Pons (tissue), 1 donor: ENCODE data around the gene PPFIA2.
A peak's percentile ranks its signal among the peaks of the same experiment; 100 is the strongest.

Source experiments
- DNase-seq: peaks from one replicate; pipeline ENCODE4 v3.0.0-alpha.2; 2016; ENCODE audit warnings: low spot score

PPFIA2 gene

DNA sequence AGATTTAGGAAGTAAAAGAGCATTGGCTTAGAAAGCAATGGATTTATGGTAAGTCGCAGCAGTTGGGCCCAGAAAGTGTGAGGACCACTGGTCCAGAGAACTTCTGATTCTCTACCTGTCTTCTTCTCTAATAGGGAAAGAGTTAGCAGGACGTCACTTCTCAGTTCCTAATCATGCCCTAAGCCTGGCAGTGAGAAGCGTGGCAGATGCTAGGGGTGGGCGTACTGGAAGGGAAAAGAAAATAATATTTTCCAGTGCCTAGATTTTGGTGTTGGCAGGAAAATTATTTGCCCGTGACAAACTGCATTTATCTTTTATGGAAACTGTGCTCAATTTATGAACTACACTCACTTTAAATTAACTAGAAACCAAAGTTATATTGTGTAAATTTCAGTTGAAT, 212.3 kb downstream of the PPFIA2 start:
- no peak for DNase-seq

DNA sequence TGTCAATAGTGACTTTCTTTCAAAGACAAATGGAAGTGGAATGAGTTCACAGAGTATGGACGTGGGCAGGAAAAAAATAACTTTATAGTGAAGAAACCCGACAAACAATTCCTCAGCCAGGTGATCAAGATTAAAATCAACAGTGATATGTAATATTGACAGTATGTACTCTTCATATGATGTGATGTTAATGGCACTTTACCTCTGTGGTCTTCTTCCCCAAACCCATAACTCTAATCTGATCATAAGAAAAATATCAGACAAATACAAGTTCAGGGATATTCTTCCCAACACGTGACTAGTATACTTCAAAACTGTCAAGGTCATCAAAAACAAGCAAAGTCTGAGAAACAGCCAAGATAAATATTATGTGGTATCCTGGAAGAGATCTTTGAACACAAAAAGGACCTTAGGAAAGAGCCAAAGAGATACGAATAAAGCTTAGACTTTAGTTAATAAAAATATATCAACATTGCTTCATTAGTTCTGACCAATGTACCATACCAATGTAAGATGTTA, 215.5 kb downstream of the PPFIA2 start:
- no peak for DNase-seq

DNA sequence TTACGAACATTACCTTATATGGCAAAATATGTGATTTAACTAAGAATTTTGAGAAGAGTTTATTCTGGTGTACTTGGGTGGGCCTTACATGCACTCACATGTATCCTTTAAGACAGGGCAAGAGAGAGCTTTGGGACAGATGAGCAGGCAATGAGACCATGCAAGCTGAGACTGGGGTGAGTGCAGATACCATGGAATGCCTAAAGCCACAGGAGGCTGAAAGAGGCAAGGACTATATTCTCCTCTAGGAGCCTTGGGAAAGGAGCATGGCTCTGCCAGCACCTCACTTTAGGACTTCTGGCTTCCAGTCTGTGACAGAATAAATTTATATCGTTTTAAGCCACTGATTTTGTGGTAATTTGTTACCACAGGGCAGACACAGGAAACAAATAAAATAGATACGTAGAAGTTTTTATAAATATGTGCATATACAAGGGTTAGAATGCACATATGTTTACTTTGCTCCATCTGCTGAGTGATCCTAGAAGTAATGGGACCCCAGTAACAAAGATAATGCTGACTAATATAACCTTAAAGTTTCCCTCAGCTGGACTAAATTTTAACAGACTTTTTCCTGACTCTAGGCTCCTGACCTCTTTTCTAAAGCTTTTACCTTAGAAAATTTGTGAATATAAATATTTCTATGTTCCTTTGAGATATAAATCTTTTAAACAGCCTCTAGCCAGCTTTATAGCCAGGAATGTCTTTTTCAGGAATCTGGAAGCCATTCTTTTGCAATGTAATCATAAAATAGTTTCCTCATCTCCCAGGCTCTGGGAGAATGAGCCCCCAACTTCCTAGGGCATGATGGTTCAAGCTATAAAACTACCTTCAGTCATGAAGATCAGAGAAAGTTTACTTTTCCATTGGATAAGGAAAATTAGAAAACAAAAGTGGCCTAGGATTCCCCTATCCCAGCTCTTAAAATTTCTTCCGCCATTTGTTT, 216.8 kb downstream of the PPFIA2 start:
- no peak for DNase-seq

DNA sequence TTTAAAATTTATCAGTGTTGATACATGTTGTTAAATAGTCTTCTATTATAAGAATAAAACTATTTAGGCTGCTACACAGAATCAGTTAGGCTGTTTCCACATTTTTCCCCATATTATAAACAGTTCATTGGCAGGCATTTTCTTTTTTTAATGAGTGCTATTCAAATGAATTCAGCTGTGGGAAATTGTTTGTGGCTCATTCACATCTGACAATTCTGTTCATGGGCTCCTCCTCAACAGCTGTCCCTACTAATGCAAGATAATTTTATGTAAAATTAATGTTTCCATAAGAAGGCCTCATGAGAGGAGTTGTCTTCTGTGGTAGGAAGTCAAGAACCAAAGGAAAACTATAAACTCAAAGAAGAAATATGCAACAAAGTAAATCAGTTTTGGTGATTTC, 218.0 kb downstream of the PPFIA2 start:
- DNase-seq, result no peak

DNA sequence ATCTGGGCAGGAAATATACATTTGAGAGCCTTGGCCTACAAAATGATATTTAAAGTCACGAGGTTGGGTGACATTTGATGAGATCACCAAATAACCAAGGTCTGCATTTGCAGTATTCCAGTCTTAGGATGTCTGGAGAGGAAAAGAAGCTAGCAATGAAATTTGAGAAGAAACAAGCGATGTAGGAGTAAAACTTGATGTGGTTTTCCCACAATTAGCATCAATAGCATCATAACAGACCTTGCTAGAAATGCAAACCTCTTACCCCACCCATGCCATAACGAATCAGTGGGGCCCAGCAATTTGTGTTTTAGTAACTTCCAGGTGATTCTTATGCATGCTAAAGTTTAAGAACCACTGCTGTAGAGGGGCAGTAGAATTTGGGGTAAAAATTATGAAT, 219.9 kb downstream of the PPFIA2 start:
- DNase-seq, result no peak

DNA sequence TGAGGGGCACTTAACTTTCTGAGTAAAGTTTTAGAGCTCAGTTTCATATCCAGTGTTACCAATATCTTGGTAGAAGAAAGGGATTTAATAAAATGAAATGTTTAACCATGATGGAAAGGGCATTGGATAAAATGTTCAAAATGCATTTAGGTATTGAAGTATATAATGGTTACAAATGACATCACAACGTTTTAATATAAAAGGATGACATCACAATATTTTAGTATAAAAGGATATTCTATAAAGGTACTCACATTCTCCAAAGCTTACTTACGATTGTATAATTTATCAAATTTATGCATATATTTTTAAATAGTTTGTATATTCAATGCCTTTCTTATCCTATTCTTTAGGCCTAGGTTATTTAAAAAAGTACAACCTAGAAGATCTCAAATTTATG, 226.1 kb downstream of the PPFIA2 start:
- no peak for DNase-seq

DNA sequence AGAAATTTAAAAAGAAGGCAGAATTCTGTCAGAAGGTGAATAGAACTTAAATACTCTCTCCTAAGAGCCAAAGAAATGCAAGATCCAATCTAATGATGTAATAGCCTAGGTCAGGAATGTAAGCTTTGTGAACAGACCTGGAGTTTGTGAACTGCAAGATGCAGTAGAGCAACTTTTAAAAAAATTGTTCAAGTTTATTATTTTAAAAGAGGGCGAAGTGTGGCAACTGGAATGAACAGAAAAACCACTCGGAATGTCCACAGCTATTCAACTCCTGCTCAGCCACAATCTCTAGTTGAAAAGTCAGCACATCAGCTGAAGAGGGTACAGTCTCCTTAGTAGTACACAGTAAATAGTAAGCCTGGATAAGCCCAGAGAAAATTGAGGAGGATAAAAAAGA, 228.8 kb downstream of the PPFIA2 start:
- no peak for DNase-seq

DNA sequence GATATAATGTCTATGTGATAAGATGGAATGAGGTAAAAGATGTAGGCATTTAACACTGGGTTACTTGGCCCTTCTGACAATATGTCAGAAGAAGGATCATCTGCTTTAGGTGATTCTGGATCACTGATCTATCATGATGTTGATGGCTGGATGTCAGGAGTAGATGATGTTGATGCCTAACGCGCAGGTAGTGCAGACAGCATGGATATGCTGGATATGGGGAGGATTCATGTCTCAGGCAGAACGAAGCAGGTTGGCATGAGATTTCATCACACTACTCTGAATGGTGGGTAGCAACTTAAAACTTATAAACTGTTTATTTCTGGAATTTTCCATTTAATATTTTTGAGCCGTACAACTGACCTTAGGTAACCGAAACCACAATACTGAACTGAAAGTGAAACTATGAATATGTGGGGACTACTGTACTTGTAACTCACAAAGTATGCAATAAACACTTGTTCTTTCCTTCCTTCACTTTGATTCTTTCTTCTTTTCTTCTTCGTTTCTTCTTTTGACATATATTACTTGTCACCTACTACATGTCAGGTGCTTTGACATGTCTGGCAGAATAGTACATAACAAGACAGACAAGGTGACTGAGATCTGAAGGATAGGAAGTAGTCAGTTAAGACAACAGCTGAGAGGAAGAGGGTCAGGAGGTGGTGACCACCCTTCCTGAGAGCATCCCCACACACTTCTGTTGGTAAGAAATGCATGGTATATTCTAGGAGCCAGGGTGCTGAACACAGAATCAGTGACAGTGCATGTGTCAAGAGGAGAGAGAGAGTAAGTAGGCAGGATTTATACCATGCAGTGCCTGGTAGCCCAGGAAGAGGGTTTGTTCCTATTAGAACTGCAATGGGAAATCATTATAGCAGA, 238.8 kb downstream of the PPFIA2 start:
- DNase-seq, result peak; percentile 35

DNA sequence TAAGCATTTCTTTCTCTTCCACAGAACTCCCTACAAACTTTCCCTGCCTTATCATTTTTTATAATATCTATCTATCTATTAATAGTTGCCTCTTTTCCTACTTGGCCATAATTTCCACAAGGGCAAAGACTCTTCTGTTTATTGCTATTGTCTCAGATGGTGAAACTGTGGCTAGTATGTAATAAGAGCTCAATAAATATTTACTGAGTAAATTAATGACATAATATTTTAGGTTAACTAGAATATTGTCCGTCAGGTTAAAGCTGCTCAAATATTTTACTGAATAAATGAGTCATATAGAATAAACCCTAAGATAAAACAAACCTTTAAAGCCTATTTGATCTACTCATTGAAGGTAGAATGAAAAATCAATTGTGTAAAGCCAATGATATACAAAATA, 240.5 kb downstream of the PPFIA2 start:
- DNase-seq, result no peak

DNA sequence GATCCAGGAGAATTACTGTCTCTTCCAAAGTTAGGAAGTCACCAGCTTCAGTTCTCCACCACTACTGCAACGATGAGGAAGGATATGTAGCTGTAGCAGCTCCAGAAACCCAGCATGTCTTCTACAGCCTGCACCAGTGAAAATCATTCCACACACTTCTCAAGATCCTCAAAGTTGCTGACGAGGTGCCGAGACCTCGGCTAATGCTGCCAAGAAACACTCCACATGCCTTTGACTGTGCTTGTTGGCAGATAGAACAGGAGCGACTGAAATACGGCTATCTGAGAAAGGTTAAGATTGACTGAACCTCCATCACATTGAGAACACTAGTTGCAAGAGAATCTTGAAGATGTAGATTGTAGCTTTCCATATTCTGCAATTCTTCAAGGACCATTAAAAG, 241.9 kb downstream of the PPFIA2 start:
- no peak for DNase-seq

DNA sequence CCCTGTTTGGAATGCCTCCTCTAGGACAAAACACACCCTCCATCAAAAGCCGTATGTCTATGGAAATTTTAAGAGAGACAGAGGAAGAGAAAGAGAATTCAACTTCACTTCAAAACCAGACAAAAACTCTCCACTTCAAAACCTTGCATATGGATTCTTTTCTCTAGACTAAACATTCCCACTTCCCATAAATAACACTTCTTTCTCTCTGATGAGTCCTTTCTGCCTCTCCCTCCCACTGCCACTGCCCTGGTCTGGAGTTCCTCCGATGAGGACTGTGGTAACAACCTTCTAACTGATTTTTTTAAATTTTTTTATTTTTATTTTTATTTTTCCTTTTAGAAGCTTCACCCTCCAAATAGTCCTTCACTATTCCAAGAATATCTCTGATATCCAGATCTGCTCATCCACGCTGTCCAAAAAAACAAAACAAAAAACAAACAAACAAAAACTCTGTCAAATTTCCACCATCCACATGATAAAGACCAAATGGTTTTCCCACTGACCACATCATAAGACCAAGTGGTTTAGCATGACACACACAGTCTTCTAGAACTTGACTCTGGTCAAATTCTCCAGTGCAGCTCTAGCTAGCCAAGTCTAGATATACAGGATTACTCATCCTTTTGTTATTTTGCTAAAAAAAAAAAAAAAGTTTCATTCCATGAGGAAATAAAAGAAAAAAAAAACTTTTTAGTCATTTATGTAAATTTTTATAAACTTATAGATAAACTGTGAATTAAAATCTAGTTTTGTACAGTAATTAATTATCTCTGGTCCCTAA, 256.0 kb downstream of the PPFIA2 start:
- DNase-seq, result no peak

DNA sequence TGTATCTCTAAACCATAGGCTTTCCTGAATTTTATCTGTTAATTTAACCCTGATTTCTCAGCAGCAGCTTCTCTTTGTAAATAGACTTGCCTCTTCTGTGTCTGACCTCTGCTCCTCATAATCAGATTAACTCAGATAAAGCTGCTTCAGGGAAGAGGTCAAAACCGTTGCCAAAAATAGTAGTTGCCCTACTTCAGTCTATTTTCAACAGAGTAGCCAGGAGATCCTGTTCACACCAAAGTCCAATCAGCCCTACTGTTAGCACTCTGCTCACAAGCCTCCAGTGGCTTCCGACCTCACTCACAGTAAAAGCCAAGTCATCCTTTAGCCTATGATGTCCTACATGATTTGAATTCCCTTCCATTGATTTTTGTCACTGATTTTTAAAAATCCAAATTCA, 258.4 kb downstream of the PPFIA2 start:
- DNase-seq, result no peak

DNA sequence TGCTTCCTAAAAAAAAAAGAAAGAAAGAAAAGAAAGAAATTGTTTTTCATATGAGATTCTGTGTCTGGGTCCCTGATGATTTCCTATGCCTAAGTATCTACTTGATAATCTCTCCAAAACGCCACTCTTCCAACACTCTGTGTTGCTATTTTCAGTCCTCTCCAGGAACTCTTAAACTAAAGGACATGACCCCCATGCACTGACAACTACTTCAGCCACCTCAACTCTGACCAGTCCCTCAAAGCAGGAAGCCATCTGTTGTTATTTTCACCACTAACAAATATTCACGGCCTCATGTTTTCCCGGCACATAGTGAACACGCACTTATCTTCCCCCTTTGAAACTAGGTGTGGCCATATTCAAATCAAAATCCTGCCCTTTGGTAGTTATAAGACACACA, 259.3 kb downstream of the PPFIA2 start:
- DNase-seq, result no peak

DNA sequence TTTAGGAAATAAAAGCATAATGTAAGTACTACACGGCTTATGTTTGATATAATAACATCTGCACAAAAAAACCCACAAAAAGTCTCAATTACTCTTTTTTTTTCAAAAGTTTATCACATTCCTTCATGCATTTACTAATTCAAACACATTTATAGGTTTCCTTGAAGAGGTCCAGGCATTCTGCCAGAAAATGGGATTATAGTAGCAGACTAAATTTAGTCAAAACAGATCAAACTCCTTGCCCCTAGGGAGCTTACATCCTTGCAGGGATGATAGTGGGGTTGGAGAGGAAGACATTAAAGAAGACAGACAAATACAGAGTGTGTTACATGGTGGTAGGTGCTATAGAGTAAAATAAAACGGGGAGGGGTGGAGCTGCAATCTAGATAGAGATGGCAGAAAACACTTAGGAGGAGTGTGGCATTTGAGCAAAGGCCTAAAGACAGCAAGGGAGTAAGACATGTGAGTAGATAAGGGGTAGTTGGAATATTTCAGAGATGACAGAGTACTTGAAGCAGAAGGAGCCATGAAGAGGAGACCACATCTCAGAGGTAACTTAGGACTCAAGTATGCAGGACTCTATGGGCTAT, 266.9 kb downstream of the PPFIA2 start:
- DNase-seq, result no peak

DNA sequence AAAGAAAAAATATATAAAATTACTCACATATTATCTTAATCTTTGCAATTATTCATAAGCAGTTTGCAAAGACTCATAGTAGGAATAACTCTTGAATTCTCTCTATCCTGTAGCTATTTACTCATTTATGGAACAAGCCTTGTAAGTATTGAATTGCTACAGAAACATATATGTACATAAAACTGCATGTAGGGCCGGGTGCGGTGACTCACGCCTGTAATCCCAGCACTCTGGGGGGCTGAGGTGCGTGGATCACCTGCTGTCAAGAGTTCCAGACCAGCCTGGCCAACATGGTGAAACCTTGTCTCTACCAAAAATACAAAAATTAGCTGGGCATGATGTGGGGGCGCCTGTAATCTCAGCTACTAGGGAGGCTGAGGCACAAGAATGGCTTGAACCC, 286.2 kb downstream of the PPFIA2 start:
- DNase-seq, result no peak

DNA sequence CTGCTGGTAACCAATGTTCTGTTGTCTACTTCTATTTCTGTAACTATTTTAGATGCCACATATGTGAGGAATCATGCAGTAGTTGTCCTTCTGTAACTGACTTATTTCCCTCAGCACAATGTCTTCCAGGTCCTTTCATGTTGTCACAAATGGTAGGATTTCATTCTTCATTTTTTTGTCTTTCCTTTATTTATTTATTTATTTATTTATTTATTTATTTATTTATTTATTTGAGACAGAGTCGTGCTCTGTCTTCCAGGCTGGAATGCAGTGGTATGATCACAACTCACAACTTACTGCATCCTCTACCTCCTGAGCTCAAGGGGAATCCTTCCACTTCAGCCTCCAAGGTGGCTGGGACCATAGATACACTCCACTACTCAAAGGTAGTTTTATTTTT, 288.2 kb downstream of the PPFIA2 start:
- no peak for DNase-seq

DNA sequence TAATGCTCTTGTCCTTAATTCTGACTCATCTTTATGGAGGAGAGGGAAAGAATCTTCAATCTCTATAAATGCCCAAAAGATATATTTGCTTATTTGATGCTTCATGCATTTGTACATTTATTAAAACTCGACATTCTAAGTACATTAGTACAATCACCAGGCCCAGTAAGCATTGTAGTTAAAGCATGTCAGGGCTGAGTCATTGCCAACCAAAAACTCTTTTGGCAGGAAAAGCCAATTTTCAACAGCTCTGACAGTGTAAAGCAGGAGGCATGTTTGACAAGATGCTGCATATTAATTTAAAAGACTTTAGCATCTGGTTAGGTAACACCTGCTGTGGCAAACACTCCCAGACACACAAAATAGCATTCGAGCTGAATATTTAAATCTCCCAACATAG, 290.9 kb downstream of the PPFIA2 start:
- DNase-seq, result peak; percentile 24

DNA sequence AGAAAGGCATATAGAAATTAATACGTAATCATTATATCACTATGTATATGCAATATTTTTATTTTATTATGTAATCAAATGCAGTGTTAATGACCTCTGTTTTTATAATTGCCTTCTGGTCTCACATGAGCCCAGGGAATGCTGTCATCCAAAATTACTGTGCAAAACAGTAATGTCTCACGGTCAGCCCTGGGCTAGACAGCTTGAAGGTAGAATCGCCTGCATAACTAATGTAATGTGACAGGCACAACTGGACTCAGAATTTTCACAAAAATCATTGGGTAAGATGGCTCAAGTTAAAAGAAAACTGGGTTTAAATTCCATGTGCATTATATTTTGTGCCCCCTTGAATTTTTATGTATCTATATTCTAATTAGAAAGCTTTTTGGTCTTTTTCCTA, 293.3 kb downstream of the PPFIA2 start:
- no peak for DNase-seq

DNA sequence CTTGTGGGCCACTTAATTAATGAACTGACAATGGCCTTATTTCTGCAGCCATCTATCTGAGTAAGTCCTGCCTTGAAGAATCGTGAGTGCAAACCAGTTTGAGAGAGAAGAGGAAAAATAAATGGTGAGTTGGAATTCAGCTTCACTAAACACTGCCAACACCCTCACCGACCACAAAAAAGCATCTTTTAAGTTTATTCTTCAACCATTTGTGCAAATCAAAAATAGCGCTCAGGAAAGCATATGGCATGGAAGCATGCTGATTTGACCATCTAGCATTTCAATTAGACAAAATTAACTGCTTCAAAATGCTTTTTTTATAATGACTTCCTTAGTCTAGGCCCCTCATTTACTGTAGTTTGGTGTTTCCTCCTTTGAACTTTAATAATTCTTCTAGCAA, 294.0 kb downstream of the PPFIA2 start:
- no peak for DNase-seq

DNA sequence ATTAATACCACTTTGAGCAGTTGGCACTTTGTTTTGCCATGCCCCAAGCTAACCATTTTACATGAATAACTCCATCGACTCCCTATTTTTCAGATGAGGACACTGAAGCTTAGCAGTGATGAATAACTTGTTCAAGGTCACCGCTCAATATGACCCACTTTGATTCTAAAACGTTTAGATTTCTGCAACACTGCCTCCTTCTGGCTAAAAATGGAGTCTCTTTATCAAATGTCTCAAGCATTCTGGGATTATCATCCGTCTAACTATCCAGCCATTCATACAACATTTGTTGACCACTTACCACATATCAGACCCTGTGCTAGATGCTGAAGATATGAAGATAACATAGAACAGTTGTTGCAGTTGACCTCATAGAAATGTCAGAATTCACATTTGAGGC, 298.0 kb downstream of the PPFIA2 start:
- no peak for DNase-seq

DNA sequence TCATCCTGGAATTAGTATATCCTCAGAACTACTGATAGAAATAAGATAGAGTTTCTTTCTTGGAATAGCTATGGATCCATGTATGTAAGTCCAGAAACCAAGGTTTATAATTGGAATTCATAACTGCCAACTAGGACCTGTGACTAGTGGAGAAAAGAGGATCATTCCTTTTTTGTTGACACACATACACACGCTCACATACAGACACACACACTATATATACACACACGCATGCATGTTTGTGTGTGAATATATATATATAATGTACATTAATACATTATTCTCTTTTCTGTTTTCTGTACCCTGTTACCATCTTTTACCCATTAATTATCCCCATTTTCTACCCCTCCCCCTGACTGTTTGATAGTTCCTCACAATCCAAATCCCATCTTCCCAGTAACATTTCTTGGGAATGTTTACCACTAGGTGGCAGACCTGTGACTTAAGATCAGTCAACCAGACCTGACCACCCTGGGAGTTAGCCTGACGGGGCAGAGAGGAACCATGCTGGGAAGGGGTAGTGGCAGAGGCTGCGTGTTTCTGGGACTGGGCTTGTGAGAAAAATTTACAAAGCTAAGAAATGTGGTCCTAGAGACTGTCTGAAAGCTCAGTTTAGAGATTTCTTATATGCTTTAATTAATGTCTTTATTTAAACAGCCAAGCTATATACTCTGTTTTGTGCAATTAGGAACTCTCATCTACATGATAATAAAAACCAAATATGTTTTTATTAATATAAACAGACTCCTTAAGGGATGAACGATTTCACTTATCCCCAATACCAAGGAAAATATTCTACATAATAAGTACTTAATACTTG, 308.0 kb downstream of the PPFIA2 start:
- DNase-seq, result peak; percentile 87
